Dedifferentiated amniotic fluid mesenchymal stem cell (primary cell): ENCODE results near the gene TPM1.

Experiments used
- DNase-seq: peaks from one replicate; pipeline ENCODE4 v3.0.0-alpha.2; 2016; ENCODE audit errors: extremely low spot score

Gene TPM1

DNA sequence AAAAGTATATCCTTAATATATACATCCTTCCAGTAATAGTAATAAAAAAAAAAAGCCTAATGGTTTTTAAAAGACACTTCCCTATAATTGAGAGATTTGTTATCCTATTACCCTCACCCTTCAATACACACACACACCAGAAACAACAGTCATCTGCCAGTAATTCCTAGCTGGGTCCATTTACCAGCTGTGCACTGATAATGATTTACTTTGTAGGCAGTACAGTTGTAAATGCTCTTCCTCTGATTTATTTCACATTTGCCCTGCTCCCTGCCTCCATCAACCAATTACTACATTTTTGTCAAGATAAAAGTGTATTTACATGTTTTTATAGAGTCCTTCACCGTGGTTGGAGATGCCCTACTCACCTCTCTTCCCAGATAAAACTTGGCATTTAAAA is 12.4 kb downstream of the TPM1 start:
- no peak for DNase-seq

- no peak for DNase-seq
These were observed 14.3 kb downstream of the TPM1 start for GRCh38 chr15:63056829-63057228.

- DNase-seq, result no peak
These were observed 15.2 kb downstream of the TPM1 start for GRCh38 chr15:63057468-63058345.

DNA sequence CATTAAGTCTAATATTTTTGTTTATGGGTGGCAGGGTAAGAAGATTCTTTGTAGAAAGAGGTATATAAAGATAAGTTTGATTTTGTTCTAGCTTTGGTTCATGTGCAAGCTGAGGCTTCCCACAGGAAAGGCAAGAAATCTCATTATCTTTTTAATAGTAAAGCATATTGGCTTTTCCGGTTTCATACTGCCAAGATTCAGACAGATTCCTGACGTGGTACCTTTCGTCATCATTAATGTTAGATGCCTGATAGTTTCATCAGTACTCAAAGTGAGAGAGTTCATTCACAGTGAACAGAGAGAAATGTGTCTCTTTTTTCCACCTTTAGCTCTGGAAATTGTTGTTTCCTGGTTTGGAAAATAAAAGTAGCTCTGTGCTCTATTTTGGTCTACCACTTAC is 16.5 kb downstream of the TPM1 start:
- no peak for DNase-seq

DNA sequence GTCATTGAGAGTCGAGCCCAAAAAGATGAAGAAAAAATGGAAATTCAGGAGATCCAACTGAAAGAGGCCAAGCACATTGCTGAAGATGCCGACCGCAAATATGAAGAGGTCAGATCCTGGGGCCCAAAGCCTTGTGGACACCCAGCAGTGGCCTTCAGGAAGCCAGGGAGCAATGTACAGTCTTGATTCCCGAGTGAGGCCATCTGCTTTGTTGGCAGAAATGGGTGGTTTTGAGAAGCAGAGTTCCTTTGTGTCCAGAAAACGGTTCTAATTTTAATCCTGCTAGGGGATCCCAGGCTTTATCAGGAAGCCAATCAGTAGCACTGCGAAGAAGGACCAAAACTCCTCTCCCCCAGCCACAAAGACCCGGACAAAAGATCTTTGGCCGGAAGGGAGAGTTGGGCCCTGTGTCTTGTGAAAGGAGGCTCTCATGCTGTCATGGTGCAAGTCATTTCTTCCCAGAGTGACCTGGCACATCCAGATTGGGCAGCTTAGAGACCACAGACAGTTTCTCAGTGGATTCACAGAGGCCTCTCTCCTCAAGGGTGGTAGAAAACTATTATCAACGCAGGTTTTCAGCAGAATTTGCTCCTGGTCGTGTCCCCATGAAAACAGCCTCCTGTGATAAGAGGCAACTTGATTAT is 17.1 kb downstream of the TPM1 start:
- no peak for DNase-seq

- no peak for DNase-seq
These were observed 18.2 kb downstream of the TPM1 start for GRCh38 chr15:63060699-63061098.

- peak; percentile 49 for DNase-seq
These were observed 19.4 kb downstream of the TPM1 start for GRCh38 chr15:63061975-63062374.

DNA sequence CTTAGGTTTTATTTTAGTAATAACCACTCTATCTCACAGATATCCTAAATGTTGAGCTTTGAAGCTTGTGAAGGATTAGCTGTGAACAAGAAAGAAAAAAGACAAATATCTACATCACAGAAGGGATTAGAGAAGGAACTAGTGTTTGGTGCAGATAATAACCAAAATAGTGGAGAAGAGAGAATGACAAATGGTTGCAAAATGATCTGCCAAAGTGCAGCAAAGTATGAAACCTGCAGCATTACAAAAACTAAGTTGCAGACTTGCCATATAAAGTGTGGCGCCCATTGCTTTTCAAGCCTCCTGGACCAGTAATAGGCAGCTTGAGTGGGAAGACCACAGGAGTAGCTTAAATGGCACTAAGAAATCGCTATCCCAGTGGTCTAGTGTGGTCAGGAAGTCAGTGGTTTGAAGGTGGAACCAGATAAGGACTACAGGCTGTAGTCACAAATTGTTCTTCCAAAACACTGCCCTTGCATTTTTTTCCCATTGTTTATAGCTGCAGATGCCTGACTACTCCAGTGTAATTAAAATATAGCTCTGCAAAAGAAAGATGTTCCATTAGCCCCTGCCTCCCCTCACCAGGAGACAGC is 20.7 kb downstream of the TPM1 start:
- DNase-seq, result no peak

DNA sequence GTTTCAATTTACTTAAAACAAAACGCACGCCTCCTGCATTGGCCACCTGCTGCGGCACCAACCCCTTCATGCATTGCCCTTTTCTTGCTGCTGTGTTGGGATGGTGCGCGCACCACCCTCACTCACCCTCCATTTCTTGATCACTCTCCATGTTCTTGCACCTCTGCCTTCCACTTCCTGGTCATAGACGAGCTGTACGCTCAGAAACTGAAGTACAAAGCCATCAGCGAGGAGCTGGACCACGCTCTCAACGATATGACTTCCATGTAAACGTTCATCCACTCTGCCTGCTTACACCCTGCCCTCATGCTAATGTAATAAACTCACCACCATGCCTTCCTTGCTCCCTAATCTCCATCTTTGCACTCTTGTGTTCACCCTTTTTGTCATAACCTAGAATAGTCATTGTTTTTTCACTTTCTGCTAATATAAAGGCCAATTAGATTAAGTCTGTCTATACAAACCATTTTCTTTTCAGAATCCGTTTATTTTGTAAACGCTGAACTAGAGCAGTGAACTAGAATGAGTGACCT is 21.4 kb downstream of the TPM1 start:
- no peak for DNase-seq

GRCh38 chr15:63065262-63066221 is 23.0 kb downstream of the TPM1 start:
- DNase-seq, result no peak

DNA sequence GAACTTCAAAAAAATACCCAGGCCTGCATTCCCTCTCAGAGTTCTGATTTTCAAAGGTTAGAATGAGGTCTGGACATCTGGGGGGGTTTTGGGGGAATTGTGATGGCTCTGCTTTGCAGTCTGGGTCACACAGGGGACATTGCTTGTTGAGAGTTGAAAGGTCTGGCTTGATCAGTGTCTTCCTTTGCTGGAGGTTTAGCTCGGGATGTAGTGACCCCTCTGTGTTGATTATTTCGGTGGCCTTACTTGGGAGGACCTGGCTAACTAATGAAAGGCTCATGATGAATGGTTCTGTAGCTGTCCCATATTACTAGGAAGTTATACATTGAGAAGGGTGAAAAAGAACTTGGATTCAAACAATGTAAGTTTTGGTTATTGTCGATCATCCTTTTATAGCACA is 23.7 kb downstream of the TPM1 start:
- no peak for DNase-seq

DNA sequence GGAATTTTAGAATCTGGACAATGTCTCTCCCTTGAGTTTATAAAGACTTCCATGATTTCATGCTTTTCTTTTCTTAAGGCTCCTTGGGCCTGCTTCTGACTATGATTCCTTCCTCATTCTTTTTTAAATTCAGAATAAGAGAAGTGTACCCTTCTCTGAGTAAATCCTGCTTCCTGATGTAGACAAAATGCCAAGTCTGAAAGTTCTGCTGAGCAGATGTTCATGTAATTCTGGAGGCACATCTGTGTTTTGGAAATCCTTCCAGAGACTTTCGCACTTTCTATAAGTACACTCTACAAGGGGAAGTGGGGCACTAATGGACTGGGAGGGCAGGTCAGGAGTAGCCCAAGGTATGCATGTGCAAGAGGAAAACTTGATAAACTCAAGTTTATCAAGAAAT is 24.8 kb downstream of the TPM1 start:
- DNase-seq, result no peak

- no peak for DNase-seq
These were observed 25.6 kb downstream of the TPM1 start for GRCh38 chr15:63067976-63068743.

- DNase-seq, result no peak
These were observed 27.1 kb downstream of the TPM1 start for GRCh38 chr15:63069616-63070090.

GRCh38 chr15:63070681-63071129 is 28.2 kb downstream of the TPM1 start:
- DNase-seq, result no peak

GRCh38 chr15:63071288-63071909 is 28.9 kb downstream of the TPM1 start:
- DNase-seq, result no peak

DNA sequence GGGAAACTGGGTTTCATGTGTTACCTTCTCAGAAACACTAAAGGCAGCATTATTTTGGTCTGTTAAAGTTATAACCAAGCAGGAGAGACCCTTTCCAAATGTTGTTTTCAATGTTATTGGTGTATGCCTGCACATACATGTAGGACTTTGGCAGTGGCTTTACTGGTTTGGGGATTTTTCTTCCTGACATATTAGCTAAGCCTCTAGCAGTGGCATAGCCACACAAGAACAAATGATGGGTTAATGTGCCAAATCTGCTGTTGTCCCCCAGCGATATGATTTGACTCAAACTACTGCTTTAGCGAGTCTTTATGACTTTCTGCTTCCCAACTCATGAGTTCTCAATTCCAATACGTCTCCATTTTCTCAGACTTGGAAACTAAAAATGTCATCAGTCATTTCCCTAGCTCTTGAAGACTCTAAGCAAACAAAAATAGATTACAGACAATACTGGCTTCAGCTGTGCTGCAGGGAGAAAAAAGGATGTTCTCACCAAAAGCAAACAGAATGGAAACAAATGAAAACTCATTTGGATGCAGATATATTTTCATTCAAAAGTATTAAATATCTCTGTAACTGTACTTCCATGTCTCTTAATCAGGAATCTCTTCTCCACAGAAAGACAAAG is 29.6 kb downstream of the TPM1 start:
- DNase-seq, result no peak

GRCh38 chr15:63072809-63073277 is 30.3 kb downstream of the TPM1 start:
- no peak for DNase-seq

- no peak for DNase-seq
These were observed 31.1 kb downstream of the TPM1 start for GRCh38 chr15:63073497-63074172.
